Natural killer cell (primary cell): ENCODE data around the gene DNLZ. TPM values are rescaled to one million over a fixed set of nuclear protein-coding genes. Genes with fewer than 3 reads are reported as not detected.

Source experiments
- ATAC-seq, 3 donors: fragments of 150-1000 bp in 2 of 3; fragments of 200-7000 bp in 1 of 3; cut with Tn5 transposase; 1 replicate in 1 of 3; 2 replicates in 2 of 3; pipeline ENCODE4 v1.10.0; 2021; ENCODE audit warnings: mild to moderate bottlenecking in 2 of 3, moderate library complexity in 2 of 3
- DNase-seq, 2 donors: peaks; one replicate each; pipeline versions ENCODE4 v3.0.0 to v3.0.0-alpha.2; 2013 to 2021; ENCODE audit warnings: mixed read lengths in 1 of 2
- H3K27ac ChIP-seq: one replicate; pipeline ENCODE4 v1.5.1; 2013; ENCODE audit warnings: mild to moderate bottlenecking, low read length
- H3K27me3 ChIP-seq: one replicate; pipeline ENCODE4 v1.6.1; 2013; ENCODE audit warnings: low read length; ENCODE audit not compliant: control insufficient read depth, insufficient read depth
- H3K36me3 ChIP-seq: one replicate; pipeline ENCODE4 v1.6.1; 2013; ENCODE audit warnings: low read length; ENCODE audit not compliant: control insufficient read depth, insufficient read depth
- H3K4me1 ChIP-seq: one replicate; pipeline ENCODE4 v1.6.1; 2013; ENCODE audit warnings: low read length; ENCODE audit not compliant: control insufficient read depth, insufficient read depth
- H3K4me3 ChIP-seq: one replicate; pipeline ENCODE4 v1.5.1; 2013; ENCODE audit warnings: low read length
- H3K9me3 ChIP-seq: one replicate; pipeline ENCODE4 v1.6.1; 2013; ENCODE audit warnings: low read length; ENCODE audit not compliant: control insufficient read depth, insufficient read depth
- H3K27ac Mint-ChIP-seq, 2 donors: one replicate each; pipeline ENCODE4 v1.8.0; 2022; ENCODE audit warnings: mild to moderate bottlenecking in 2 of 2, mixed read lengths in 2 of 2, moderate library complexity in 1 of 2
- H3K27me3 Mint-ChIP-seq, 2 donors: one replicate each; pipeline ENCODE4 v1.8.0; 2022; ENCODE audit warnings: low read depth in 2 of 2, mixed read lengths in 2 of 2
- H3K36me3 Mint-ChIP-seq: one replicate; pipeline ENCODE4 v1.8.0; 2022; ENCODE audit warnings: mixed read lengths
- H3K4me1 Mint-ChIP-seq, 2 donors: one replicate each; pipeline ENCODE4 v1.8.0; 2022; ENCODE audit warnings: mixed read lengths in 2 of 2
- H3K4me3 Mint-ChIP-seq: one replicate; pipeline ENCODE4 v1.8.0; 2022; ENCODE audit warnings: mild to moderate bottlenecking, moderate library complexity, mixed read lengths
- H3K9me3 Mint-ChIP-seq, 2 donors: one replicate each; pipeline ENCODE4 v1.8.0; 2022; ENCODE audit warnings: mixed read lengths in 2 of 2
- WGBS: methylation state at CpG from one replicate; pipeline ENCODE4 v1.1.7; 2013; ENCODE audit warnings: missing lambda C conversion rate; ENCODE audit not compliant: insufficient coverage; 5-methylcytosine and 5-hydroxymethylcytosine counted together
- intact Hi-C: fragments of 100-400 bp; cut with micrococcal nuclease; formaldehyde crosslinking; loops from one replicate; pipeline ENCODE4 v1.14.2; 2022
- total RNA-seq, 4 donors: library from RNA; stranded (reverse); fragments of 120-200 nt in 1 of 4; gene quantifications; one replicate each; pipeline versions ENCODE4 v1.2.3 to v1.2.4, GENCODE V29; 2013 to 2022
- TF ChIP-seq, protein P1 (sequence below): fragments of 200-600 bp; IDR thresholded peaks from one replicate; pipeline ENCODE4 v1.8.0; 2022; ENCODE audit warnings: antibody characterized with exemption

DNLZ gene
- total RNA-seq, 3 donors from 2014 or later (not counting 1 experiment from before 2014, with no cell fraction given) = 24.6 to 34.8 (median 28.9) TPM

DNA sequence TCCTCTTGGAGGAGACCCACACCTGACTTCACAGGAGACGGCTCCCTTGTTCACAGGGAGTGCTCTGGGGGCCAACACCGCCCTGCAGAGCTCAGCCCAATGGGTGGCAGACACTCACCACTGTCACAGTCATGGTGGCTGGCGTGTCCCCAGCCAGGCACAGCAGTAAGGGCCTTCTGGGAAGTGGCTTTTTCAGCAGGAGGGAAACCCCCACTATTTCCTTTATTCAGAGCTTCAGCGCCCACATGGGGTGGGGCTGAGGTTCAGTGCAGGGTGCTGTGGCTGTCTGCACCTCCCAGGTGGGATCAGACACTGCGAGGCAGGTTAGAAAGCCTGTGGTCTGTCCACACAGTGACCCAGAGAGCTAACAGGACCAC is 40.0 kb upstream of the DNLZ start:
- TF ChIP-seq, protein P1, sequence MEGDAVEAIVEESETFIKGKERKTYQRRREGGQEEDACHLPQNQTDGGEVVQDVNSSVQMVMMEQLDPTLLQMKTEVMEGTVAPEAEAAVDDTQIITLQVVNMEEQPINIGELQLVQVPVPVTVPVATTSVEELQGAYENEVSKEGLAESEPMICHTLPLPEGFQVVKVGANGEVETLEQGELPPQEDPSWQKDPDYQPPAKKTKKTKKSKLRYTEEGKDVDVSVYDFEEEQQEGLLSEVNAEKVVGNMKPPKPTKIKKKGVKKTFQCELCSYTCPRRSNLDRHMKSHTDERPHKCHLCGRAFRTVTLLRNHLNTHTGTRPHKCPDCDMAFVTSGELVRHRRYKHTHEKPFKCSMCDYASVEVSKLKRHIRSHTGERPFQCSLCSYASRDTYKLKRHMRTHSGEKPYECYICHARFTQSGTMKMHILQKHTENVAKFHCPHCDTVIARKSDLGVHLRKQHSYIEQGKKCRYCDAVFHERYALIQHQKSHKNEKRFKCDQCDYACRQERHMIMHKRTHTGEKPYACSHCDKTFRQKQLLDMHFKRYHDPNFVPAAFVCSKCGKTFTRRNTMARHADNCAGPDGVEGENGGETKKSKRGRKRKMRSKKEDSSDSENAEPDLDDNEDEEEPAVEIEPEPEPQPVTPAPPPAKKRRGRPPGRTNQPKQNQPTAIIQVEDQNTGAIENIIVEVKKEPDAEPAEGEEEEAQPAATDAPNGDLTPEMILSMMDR = no peak
- peak; percentile 39 to 70 (median 54) for ATAC-seq
- Histone ChIP-seq H3K4me3 (no peak overlapping the region), H3K27me3 (no peaks in the 10 kb centered on the region), H3K4me1 (peaks cover 57% of the 10 kb centered on the region), H3K9me3 (no peaks in the 10 kb centered on the region), H3K27ac (peak overlapping the region; percentile 64), H3K36me3 (peaks cover 23% of the 10 kb centered on the region)
- intact Hi-C loops = loop anchor here (10.0 kb wide), 1 partner anchor 89 kb away; no protein-coding TSS in a partner anchor
- Mint-ChIP-seq H3K4me1 (peaks cover 24 to 32% of the 10 kb centered on the region in 2 donors), H3K36me3 (no peaks in the 10 kb centered on the region), H3K4me3 (no peak overlapping the region), H3K9me3 (no peaks in the 10 kb centered on the region), H3K27ac (no peak overlapping the region), H3K27me3 (no peaks in the 10 kb centered on the region)
- peak in 1 of 2 donors; percentile 92 for DNase-seq
- WGBS = 8% methylated on average over 5 of the region's 5 CpGs

DNA sequence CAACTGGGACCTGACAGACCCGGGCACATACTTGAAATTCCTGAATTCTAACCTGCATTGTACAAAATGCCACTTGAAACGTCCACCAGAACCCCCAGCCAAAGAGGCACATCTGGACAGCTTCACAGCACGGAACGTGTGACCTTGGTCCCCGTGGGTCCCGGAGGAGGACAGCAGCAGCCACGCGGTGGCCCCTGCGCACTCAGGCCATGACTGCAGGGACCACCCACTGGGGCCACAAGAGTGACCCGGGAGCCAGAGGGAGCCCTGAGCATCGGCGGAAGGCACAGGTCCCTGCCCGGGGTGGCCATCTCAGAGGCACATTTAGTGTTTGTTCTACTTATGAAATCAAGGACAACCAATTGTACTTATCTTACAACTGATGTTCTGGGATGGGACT is 38.5 kb upstream of the DNLZ start:
- Mint-ChIP-seq H3K4me3 (no peak overlapping the region), H3K9me3 (no peaks in the 10 kb centered on the region), H3K36me3 (no peaks in the 10 kb centered on the region), H3K27me3 (no peaks in the 10 kb centered on the region), H3K27ac (no peak overlapping the region), H3K4me1 (peaks cover 23 to 30% of the 10 kb centered on the region in 2 donors)
- TF ChIP-seq, protein P1 = no peak
- H3K4me1 ChIP-seq = peaks cover 63% of the 10 kb centered on the region
- no peak overlapping the region for H3K27ac ChIP-seq
- DNase-seq (no peak), ATAC-seq (no peak)
- 96% methylated on average over 13 of the region's 13 CpGs for WGBS
- peaks cover 20% of the 10 kb centered on the region for H3K36me3 ChIP-seq
- no peaks in the 10 kb centered on the region for H3K27me3 ChIP-seq
- no peak overlapping the region for H3K4me3 ChIP-seq
- no peaks in the 10 kb centered on the region for H3K9me3 ChIP-seq
- intact Hi-C loops = loop anchor here (10.0 kb wide), 1 partner anchor 87 kb away; no protein-coding TSS in a partner anchor

DNA sequence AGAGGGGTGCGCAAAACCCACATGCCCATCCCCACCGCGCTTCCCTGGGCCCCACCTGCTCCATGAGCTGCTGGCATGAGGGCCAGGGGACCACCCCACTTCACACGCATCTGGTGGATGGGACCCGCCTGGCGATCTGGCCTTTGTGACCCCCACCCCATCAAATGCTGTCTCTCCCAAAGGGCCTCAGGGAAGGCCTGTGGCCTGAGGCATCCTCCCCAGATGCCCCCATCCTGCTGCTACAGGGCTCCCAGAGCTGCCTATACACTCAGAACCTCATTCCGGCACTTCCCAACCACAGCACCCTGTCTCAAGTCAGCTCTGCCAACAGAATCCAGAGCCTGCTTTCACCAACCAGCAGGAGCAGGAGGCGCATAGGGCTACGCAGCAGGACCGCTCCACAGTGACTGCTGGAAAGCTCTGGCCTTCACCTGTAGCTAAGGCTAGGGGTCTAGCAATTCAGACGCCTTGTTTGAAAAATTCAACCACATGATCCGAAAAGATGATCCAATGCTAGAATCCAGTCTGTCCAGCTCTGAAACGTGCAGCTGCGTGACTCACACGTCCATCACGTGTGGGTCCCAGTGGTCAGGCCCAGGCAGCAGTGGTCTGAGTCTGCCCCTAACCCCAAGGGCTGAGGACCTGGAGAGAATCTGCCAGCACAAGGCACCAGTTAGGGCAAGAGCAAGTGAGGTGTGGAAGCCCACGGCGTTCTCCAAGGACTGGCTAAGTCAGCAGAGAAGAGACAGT is 37.8 kb upstream of the DNLZ start:
- peak overlapping the region in 1 of 2 donors; percentile 52 for H3K27ac Mint-ChIP-seq
- Histone ChIP-seq H3K9me3 (no peaks in the 10 kb centered on the region), H3K27ac (no peak overlapping the region), H3K27me3 (no peaks in the 10 kb centered on the region), H3K4me1 (peaks cover 63% of the 10 kb centered on the region), H3K4me3 (no peak overlapping the region), H3K36me3 (peaks cover 16% of the 10 kb centered on the region)
- no peaks in the 10 kb centered on the region for H3K9me3 Mint-ChIP-seq
- H3K4me3 Mint-ChIP-seq = peak overlapping the region; percentile 64
- peaks cover 23 to 30% of the 10 kb centered on the region in 2 donors for H3K4me1 Mint-ChIP-seq
- WGBS = 95% methylated on average over 18 of the region's 18 CpGs
- H3K36me3 Mint-ChIP-seq = no peaks in the 10 kb centered on the region
- H3K27me3 Mint-ChIP-seq = no peaks in the 10 kb centered on the region
- TF ChIP-seq, protein P1 = no peak
- DNase-seq = no peak
- intact Hi-C loops = loop anchor here (10.0 kb wide), 1 partner anchor 87 kb away; no protein-coding TSS in a partner anchor
- no peak for ATAC-seq
